PC-3 (cell line): ENCODE results near the gene MSX1. TPM values are rescaled to one million over a fixed set of nuclear protein-coding genes. Genes with fewer than 3 reads are reported as not detected.

Experiments used
- ATAC-seq: fragments of 200-7000 bp; cut with Tn5 transposase; 2 replicates; pipeline ENCODE4 v1.9.1; 2020; ENCODE audit warnings: mild to moderate bottlenecking, moderate library complexity
- BruUV-seq: library from RNA; stranded (reverse); fragments of 400-500 nt; replicated peaks from 2 replicates; lab custom pipeline; 2021; lab: Mats Ljungman, UMichigan
- CTCF ChIA-PET: fragments of 300-600 bp; sonication (Branson Sonifier 250); formaldehyde crosslinking; loops from one replicate; lab custom pipeline; 2022; ENCODE audit warnings: antibody characterized with exemption; lab: Charles Lee
- POLR2A ChIA-PET: fragments of 300-600 bp; sonication (Branson Sonifier 250); formaldehyde crosslinking; loops from one replicate; lab custom pipeline; 2022; ENCODE audit warnings: antibody characterized with exemption; ENCODE audit not compliant: unreplicated experiment; lab: Charles Lee
- DNase-seq: peaks from one replicate; pipeline ENCODE4 v3.0.0-alpha.2; 2015
- H2AFZ ChIP-seq: fragments of 300-600 bp; sonication (generic); 2 replicates; pipeline ENCODE4 v1.6.0; 2016; ENCODE audit warnings: antibody characterized with exemption, low read length
- H3F3A ChIP-seq: fragments of 300-600 bp; sonication (generic); one replicate; pipeline ENCODE4 v1.6.0; 2017; ENCODE audit warnings: antibody characterized with exemption, low read length, control low read depth, mild to moderate bottlenecking; ENCODE audit not compliant: unreplicated experiment
- H3K27ac ChIP-seq: fragments of 300-600 bp; sonication (generic); 2 replicates; pipeline ENCODE4 v1.5.1; 2016; ENCODE audit warnings: mild to moderate bottlenecking, low read length
- H3K27me3 ChIP-seq: fragments of 300-600 bp; sonication (generic); 2 replicates; pipeline ENCODE4 v1.6.1; 2016; ENCODE audit warnings: low read length, mixed read lengths
- H3K36me3 ChIP-seq: fragments of 300-600 bp; sonication (generic); 2 replicates; pipeline ENCODE4 v1.6.1; 2016; ENCODE audit warnings: low read depth, mixed run types, low read length, mixed read lengths
- H3K4me1 ChIP-seq: fragments of 300-600 bp; sonication (generic); 2 replicates; pipeline ENCODE4 v1.5.1; 2016; ENCODE audit warnings: low read length; ENCODE audit not compliant: insufficient read depth
- H3K4me2 ChIP-seq: fragments of 300-600 bp; sonication (generic); 2 replicates; pipeline ENCODE4 v1.6.0; 2016; ENCODE audit warnings: low read length
- H3K4me3 ChIP-seq: fragments of 300-600 bp; sonication (generic); 2 replicates; pipeline ENCODE4 v1.5.1; 2016; ENCODE audit warnings: mild to moderate bottlenecking, low read length, mixed read lengths
- H3K79me2 ChIP-seq: fragments of 300-600 bp; sonication (generic); 2 replicates; pipeline ENCODE4 v1.6.1; 2017; ENCODE audit warnings: low read length, mixed read lengths
- H3K9ac ChIP-seq: fragments of 300-600 bp; sonication (generic); 2 replicates; pipeline ENCODE4 v1.6.0; 2016; ENCODE audit warnings: mild to moderate bottlenecking, low read length
- H3K9me2 ChIP-seq: fragments of 300-600 bp; sonication (generic); replicated peaks from 2 replicates; pipeline ENCODE4 v1.6.1; 2016; ENCODE audit warnings: mixed run types, low read length, mixed read lengths
- H3K9me3 ChIP-seq: fragments of 300-600 bp; sonication (generic); 2 replicates; pipeline ENCODE4 v1.6.1; 2016; ENCODE audit warnings: low read length, mixed read lengths
- H4K20me1 ChIP-seq: fragments of 300-600 bp; sonication (generic); 2 replicates; pipeline ENCODE4 v1.6.1; 2016; ENCODE audit warnings: low read length, mixed read lengths
- EZH2 ChIP-seq: fragments of 300-600 bp; sonication (generic); IDR thresholded peaks from one replicate; pipeline ENCODE4 v1.6.1; 2017; ENCODE audit warnings: antibody characterized with exemption, mild to moderate bottlenecking, low read length; ENCODE audit not compliant: unreplicated experiment
- EZH2phosphoT487 ChIP-seq: fragments of 300-600 bp; sonication (generic); IDR thresholded peaks from 2 replicates; pipeline ENCODE4 v1.6.1; 2018; ENCODE audit warnings: mild to moderate bottlenecking, antibody characterized with exemption, low read length, borderline replicate concordance
- intact Hi-C: fragments of 100-400 bp; cut with micrococcal nuclease; formaldehyde crosslinking; loops from 2 replicates; pipeline ENCODE4 v1.9.0; 2023
- total RNA-seq: library from RNA; depleted of rRNA; stranded (reverse); fragments of >200 nt; gene quantifications from 2 replicates; pipeline ENCODE4 v1.2.3, GENCODE V29; 2014
- TF ChIP-seq, protein P1 (sequence below): fragments of 300-600 bp; sonication (generic); conservative IDR thresholded peaks from 2 replicates; pipeline ENCODE4 v1.5.1; 2017; ENCODE audit warnings: antibody characterized with exemption, low read depth, mild to moderate bottlenecking, low read length

The MSX1 gene
- total RNA-seq, 1 experiment from 2014 or later: 7.5 TPM

DNA sequence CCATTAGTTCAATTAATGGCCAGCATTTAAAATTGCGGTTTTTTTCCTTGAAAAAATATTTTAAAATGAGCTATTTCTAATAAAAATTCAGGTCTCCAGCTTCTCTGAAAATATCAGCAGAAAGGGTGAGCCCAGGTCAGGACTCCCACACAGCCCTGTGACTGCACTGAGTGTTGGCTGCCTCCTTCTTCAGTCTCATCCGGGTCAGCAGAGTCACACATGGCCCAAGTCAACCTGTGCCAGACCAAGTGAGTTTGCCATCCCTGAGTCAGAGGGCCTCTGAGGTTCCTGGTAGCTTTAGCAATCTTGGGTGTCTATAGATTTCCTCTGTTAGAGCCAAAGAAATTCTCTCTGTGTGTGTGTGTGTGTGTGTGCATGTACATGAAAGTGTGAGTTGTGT is 22.1 kb upstream of the MSX1 start:
- no TSS peak for BruUV-seq
- POLR2A ChIA-PET: no interaction called here

DNA sequence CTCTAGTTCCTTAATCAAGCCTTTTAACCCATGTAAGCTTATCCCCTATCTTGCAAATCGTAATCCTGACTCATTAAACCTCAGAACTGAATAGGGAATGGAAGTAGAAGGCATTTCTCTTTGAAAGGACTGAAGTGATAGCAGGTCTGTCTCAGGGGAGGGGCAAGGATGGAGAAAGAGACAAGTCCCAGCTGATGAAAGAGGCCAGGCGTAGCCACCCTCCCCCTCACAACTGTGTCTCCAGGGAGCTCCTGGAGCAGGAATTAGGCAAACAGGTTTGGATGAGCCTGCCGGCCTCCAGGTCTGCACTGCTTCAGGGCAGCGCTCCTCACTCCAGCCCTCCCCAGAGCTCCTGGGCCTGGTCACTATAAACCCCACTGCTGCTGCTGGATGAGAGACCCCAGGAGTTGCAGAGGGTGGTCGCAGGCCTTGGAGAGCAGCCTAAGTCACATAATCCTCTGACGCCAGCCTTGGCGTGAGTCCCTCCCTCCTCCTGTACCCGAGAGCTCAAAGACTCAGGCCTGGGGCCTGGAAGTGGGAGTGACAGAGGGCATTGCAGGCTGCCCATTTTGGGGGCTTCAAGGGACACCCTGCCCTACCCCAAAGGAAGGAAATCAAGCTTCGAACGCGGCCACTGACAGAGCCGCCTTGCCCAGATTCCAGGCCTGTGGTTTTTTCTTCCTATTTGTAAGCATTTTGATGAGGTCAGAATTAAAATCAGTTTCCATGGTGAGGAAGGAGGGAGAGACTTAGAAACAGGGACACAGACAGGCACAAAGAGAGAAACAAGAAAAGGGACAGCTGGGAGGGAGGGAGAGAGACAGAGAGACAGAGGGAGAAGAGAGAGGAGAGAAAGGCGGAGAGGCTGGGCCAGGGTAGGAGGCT is 21.2 kb upstream of the MSX1 start:
- ATAC-seq (no peak), DNase-seq (peak; percentile 26)
- Histone ChIP-seq H3K9me3 (no peaks in the 10 kb centered on the region), H3K27ac (no peak overlapping the region), H3K4me2 (no peak overlapping the region), H3K9me2 (no peaks in the 10 kb centered on the region), H3K27me3 (peaks cover 5% of the 10 kb centered on the region; the same call in 1 of the 2 replicates), H3K9ac (no peak overlapping the region), H3K36me3 (no peaks in the 10 kb centered on the region), H3K4me1 (0 out of 2 replicates have a peak, but pooled peaks cover 5% of the 10 kb centered on the region), H3K79me2 (no peaks in the 10 kb centered on the region), H2AFZ (no peak overlapping the region), H3F3A (no peaks in the 10 kb centered on the region), H4K20me1 (no peaks in the 10 kb centered on the region), H3K4me3 (no peak overlapping the region)
- TF ChIP-seq EZH2phosphoT487 (no peak), EZH2 (no peak)
- TF ChIP-seq, protein P1, sequence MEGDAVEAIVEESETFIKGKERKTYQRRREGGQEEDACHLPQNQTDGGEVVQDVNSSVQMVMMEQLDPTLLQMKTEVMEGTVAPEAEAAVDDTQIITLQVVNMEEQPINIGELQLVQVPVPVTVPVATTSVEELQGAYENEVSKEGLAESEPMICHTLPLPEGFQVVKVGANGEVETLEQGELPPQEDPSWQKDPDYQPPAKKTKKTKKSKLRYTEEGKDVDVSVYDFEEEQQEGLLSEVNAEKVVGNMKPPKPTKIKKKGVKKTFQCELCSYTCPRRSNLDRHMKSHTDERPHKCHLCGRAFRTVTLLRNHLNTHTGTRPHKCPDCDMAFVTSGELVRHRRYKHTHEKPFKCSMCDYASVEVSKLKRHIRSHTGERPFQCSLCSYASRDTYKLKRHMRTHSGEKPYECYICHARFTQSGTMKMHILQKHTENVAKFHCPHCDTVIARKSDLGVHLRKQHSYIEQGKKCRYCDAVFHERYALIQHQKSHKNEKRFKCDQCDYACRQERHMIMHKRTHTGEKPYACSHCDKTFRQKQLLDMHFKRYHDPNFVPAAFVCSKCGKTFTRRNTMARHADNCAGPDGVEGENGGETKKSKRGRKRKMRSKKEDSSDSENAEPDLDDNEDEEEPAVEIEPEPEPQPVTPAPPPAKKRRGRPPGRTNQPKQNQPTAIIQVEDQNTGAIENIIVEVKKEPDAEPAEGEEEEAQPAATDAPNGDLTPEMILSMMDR: no peak
- intact Hi-C loops: no loop called here
- CTCF ChIA-PET: no interaction called here
- POLR2A ChIA-PET: no interaction called here
- BruUV-seq: no TSS peak

More for the DNA sequence above, 22.1 kb upstream of the MSX1 start:
- Histone ChIP-seq H3K79me2 (no peaks in the 10 kb centered on the region), H3K9ac (no peak overlapping the region), H3K9me3 (no peaks in the 10 kb centered on the region), H2AFZ (no peak overlapping the region), H3K27me3 (peaks cover 5% of the 10 kb centered on the region; the same call in 1 of the 2 replicates), H3K27ac (no peak overlapping the region), H4K20me1 (no peaks in the 10 kb centered on the region), H3K9me2 (no peaks in the 10 kb centered on the region), H3K36me3 (no peaks in the 10 kb centered on the region), H3K4me3 (no peak overlapping the region), H3K4me2 (no peak overlapping the region), H3F3A (no peaks in the 10 kb centered on the region), H3K4me1 (0 out of 2 replicates have a peak, but pooled peaks cover 5% of the 10 kb centered on the region)
- ATAC-seq: no peak
- CTCF ChIA-PET: no interaction called here
- no peak for TF ChIP-seq EZH2
- TF ChIP-seq, protein P1: no peak
- no peak for TF ChIP-seq EZH2phosphoT487
- intact Hi-C loops: no loop called here
- peak; percentile 4 for DNase-seq
